Ishikawa (cell line): ENCODE data around the gene ANKRD11.

Experiments
- CEBPB ChIP-seq: IDR thresholded peaks from 2 replicates; pipeline ENCODE4 v1.6.1; 2012
- EP300 ChIP-seq: IDR thresholded peaks from 2 replicates; pipeline ENCODE4 v1.6.1; 2012; ENCODE audit warnings: borderline replicate concordance
- FOXM1 ChIP-seq: IDR thresholded peaks from 2 replicates; pipeline ENCODE4 v1.6.1; 2012; ENCODE audit warnings: low read depth, borderline replicate concordance
- NFIC ChIP-seq: IDR thresholded peaks from 2 replicates; pipeline ENCODE4 v1.6.1; 2012
- RAD21 ChIP-seq: IDR thresholded peaks from 2 replicates; pipeline ENCODE4 v1.6.1; 2012; ENCODE audit warnings: low read depth
- TAF1 ChIP-seq: IDR thresholded peaks from 2 replicates; pipeline ENCODE4 v1.6.1; 2012; ENCODE audit warnings: low read depth, mild to moderate bottlenecking
- TCF12 ChIP-seq: IDR thresholded peaks from 2 replicates; pipeline ENCODE4 v1.6.1; 2012; ENCODE audit warnings: low read depth
- YY1 ChIP-seq: IDR thresholded peaks from 2 replicates; pipeline ENCODE4 v1.6.1; 2012; ENCODE audit warnings: low read depth
- ZBTB7A ChIP-seq: IDR thresholded peaks from 2 replicates; pipeline ENCODE4 v1.6.1; 2012; ENCODE audit warnings: low read depth
- TF ChIP-seq, protein P1 (sequence below): IDR thresholded peaks from 2 replicates; pipeline ENCODE4 v1.6.1; 2012; ENCODE audit warnings: low read depth, mild to moderate bottlenecking
- TF ChIP-seq, protein P2 (sequence below): IDR thresholded peaks from 2 replicates; pipeline ENCODE4 v1.6.1; 2012
- TF ChIP-seq, protein P3 (sequence below): IDR thresholded peaks from 2 replicates; pipeline ENCODE4 v1.6.1; 2012

DNA sequence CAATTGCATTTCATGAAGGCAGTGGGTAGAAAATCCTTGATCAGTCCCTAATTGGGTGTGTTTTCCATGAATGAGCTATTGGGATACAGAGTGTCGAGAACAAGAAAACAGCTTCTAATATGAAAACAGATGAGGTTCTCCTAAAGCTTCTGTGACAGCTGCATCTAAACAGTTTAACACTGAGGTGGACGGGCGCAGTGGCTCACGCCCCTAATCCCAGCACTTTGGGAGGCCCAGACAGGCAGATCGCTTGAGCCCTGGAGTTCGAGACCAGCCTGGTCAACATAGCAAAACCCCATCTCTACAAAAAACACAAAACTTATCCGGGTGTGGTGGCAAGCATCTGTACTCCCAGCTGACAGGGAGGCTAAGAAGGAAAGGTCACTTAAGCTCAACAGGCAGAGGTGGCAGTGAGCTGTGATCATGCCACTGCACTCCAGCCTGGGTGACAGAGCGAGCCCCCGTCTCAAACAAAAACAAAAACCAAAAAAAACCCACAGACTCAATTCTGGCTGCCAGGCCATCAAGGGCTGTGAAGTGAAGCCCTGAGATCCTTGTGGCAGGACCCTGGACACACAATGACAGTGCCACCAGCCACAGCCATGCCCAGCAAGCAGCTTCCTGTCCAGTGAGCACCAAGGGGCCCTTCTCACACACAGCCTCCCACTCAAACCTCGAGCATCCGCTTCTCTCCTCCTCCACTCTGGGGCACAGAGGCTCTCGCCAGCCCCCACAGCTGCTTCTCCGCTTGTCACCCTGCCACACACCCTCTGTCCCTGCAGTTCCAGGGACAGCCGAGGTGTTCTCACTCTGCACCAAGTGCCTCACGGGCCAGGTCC lies 44.0 kb downstream of the ANKRD11 start:
- TF ChIP-seq, protein P1, sequence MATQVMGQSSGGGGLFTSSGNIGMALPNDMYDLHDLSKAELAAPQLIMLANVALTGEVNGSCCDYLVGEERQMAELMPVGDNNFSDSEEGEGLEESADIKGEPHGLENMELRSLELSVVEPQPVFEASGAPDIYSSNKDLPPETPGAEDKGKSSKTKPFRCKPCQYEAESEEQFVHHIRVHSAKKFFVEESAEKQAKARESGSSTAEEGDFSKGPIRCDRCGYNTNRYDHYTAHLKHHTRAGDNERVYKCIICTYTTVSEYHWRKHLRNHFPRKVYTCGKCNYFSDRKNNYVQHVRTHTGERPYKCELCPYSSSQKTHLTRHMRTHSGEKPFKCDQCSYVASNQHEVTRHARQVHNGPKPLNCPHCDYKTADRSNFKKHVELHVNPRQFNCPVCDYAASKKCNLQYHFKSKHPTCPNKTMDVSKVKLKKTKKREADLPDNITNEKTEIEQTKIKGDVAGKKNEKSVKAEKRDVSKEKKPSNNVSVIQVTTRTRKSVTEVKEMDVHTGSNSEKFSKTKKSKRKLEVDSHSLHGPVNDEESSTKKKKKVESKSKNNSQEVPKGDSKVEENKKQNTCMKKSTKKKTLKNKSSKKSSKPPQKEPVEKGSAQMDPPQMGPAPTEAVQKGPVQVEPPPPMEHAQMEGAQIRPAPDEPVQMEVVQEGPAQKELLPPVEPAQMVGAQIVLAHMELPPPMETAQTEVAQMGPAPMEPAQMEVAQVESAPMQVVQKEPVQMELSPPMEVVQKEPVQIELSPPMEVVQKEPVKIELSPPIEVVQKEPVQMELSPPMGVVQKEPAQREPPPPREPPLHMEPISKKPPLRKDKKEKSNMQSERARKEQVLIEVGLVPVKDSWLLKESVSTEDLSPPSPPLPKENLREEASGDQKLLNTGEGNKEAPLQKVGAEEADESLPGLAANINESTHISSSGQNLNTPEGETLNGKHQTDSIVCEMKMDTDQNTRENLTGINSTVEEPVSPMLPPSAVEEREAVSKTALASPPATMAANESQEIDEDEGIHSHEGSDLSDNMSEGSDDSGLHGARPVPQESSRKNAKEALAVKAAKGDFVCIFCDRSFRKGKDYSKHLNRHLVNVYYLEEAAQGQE: no peak
- TF ChIP-seq NFIC (no peak), CEBPB (no peak), EP300 (no peak), RAD21 (no peak), YY1 (no peak), TCF12 (no peak), ZBTB7A (no peak), TAF1 (no peak), FOXM1 (no peak)
- TF ChIP-seq, protein P2, sequence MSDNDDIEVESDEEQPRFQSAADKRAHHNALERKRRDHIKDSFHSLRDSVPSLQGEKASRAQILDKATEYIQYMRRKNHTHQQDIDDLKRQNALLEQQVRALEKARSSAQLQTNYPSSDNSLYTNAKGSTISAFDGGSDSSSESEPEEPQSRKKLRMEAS: no peak
- TF ChIP-seq, protein P3, sequence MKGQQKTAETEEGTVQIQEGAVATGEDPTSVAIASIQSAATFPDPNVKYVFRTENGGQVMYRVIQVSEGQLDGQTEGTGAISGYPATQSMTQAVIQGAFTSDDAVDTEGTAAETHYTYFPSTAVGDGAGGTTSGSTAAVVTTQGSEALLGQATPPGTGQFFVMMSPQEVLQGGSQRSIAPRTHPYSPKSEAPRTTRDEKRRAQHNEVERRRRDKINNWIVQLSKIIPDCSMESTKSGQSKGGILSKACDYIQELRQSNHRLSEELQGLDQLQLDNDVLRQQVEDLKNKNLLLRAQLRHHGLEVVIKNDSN: no peak
